ENCODE measurements around the gene TLL2. TPM values are rescaled to one million over a fixed set of nuclear protein-coding genes. Genes with fewer than 3 reads are reported as not detected.

The TLL2 gene
- total RNA-seq, 1 donor from 2014 or later = not detected

- H3K27ac Mint-ChIP-seq (ENCODE audit: unreplicated experiment) = no peak overlapping the region
Measured at GRCh38 chr10:96346295-96346694, 167.4 kb downstream of the TLL2 start.

GRCh38 chr10:96345222-96345621, 168.5 kb downstream of the TLL2 start:
- no peaks in the 10 kb centered on the region for H3K36me3 Mint-ChIP-seq (ENCODE audit: unreplicated experiment)
- no peak overlapping the region for H3K4me3 Mint-ChIP-seq (ENCODE audit: unreplicated experiment)
- TF ChIP-seq, protein P1, sequence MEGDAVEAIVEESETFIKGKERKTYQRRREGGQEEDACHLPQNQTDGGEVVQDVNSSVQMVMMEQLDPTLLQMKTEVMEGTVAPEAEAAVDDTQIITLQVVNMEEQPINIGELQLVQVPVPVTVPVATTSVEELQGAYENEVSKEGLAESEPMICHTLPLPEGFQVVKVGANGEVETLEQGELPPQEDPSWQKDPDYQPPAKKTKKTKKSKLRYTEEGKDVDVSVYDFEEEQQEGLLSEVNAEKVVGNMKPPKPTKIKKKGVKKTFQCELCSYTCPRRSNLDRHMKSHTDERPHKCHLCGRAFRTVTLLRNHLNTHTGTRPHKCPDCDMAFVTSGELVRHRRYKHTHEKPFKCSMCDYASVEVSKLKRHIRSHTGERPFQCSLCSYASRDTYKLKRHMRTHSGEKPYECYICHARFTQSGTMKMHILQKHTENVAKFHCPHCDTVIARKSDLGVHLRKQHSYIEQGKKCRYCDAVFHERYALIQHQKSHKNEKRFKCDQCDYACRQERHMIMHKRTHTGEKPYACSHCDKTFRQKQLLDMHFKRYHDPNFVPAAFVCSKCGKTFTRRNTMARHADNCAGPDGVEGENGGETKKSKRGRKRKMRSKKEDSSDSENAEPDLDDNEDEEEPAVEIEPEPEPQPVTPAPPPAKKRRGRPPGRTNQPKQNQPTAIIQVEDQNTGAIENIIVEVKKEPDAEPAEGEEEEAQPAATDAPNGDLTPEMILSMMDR (IDR thresholded peaks at IDR 0.05) = no peak
- no peaks in the 10 kb centered on the region for H3K4me1 Mint-ChIP-seq (ENCODE audit: unreplicated experiment)
- H3K9me3 Mint-ChIP-seq (ENCODE audit: unreplicated experiment) = peaks cover 8% of the 10 kb centered on the region
- no peak for DNase-seq (ENCODE audit: extremely low spot score, unreplicated experiment)
- H3K27me3 Mint-ChIP-seq (ENCODE audit: unreplicated experiment) = peaks cover 25% of the 10 kb centered on the region
- no peak overlapping the region for H3K27ac Mint-ChIP-seq (ENCODE audit: unreplicated experiment)

More at GRCh38 chr10:96346295-96346694, 167.4 kb downstream of the TLL2 start:
- TF ChIP-seq, protein P1 (IDR thresholded peaks at IDR 0.05) = no peak
- peaks cover 27% of the 10 kb centered on the region for H3K27me3 Mint-ChIP-seq (ENCODE audit: unreplicated experiment)
- no peaks in the 10 kb centered on the region for H3K36me3 Mint-ChIP-seq (ENCODE audit: unreplicated experiment)
- H3K9me3 Mint-ChIP-seq (ENCODE audit: unreplicated experiment) = peaks cover 8% of the 10 kb centered on the region
- no peak overlapping the region for H3K4me3 Mint-ChIP-seq (ENCODE audit: unreplicated experiment)
- H3K4me1 Mint-ChIP-seq (ENCODE audit: unreplicated experiment) = no peaks in the 10 kb centered on the region
- no peak for DNase-seq (ENCODE audit: extremely low spot score, unreplicated experiment)

DNA sequence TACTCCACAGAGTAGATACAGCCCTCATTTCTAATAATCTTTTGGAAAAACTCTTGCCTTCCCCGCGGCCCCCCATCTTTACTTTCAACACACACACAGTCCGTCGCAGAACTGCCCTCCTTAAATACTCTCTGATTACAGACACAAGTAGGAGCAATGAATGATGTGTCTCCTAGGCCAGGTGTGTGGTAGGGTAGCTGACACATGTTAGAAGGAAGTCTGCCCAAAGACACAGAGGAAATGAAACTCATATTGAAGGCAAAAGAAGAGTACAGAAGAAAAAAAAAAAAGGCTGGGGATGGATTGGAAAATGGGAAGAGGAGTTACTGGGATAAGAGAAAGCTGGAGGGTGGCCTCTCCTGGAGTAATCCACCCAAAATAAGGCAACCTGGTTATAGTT, 169.5 kb downstream of the TLL2 start:
- Mint-ChIP-seq H3K9me3 (ENCODE audit: unreplicated experiment) (peaks cover 8% of the 10 kb centered on the region), H3K27me3 (ENCODE audit: unreplicated experiment) (peaks cover 29% of the 10 kb centered on the region), H3K4me3 (ENCODE audit: unreplicated experiment) (no peak overlapping the region), H3K36me3 (ENCODE audit: unreplicated experiment) (no peaks in the 10 kb centered on the region), H3K4me1 (ENCODE audit: unreplicated experiment) (no peaks in the 10 kb centered on the region), H3K27ac (ENCODE audit: unreplicated experiment) (no peak overlapping the region)
- DNase-seq (ENCODE audit: extremely low spot score, unreplicated experiment) = no peak
- TF ChIP-seq, protein P1 (IDR thresholded peaks at IDR 0.05) = no peak

DNA sequence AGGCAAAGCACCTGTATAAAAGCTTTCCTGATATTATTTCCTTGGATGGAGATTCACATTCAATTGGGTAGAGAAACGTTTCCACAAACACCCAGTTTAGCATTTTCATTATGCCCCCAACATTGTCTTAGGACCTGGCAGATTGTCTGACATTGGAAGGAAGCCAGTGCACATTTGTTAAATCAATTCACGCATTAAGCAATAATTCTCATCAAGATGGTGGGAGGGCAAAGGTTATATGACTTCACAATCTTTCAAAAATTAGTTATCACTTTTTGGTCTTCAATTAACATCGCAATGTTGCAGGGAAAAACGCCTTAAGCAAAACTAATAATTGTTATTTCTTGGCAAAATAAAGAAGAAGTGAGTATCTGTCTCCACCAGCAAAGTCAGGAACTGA, 171.3 kb downstream of the TLL2 start:
- Mint-ChIP-seq H3K4me3 (ENCODE audit: unreplicated experiment) (no peak overlapping the region), H3K27ac (ENCODE audit: unreplicated experiment) (no peak overlapping the region), H3K27me3 (ENCODE audit: unreplicated experiment) (peaks cover 33% of the 10 kb centered on the region), H3K36me3 (ENCODE audit: unreplicated experiment) (no peaks in the 10 kb centered on the region), H3K9me3 (ENCODE audit: unreplicated experiment) (peaks cover 8% of the 10 kb centered on the region), H3K4me1 (ENCODE audit: unreplicated experiment) (no peaks in the 10 kb centered on the region)
- TF ChIP-seq, protein P1 (IDR thresholded peaks at IDR 0.05) = no peak
- no peak for DNase-seq (ENCODE audit: extremely low spot score, unreplicated experiment)

GRCh38 chr10:96341219-96342182, 172.2 kb downstream of the TLL2 start:
- peaks cover 7% of the 10 kb centered on the region for H3K9me3 Mint-ChIP-seq (ENCODE audit: unreplicated experiment)
- TF ChIP-seq, protein P1 (IDR thresholded peaks at IDR 0.05) = no peak
- no peak overlapping the region for H3K27ac Mint-ChIP-seq (ENCODE audit: unreplicated experiment)

More at GRCh38 chr10:96341219-96342182, 172.2 kb downstream of the TLL2 start:
- DNase-seq (ENCODE audit: extremely low spot score, unreplicated experiment) = no peak
- no peaks in the 10 kb centered on the region for H3K4me1 Mint-ChIP-seq (ENCODE audit: unreplicated experiment)
- H3K4me3 Mint-ChIP-seq (ENCODE audit: unreplicated experiment) = no peak overlapping the region
- peaks cover 33% of the 10 kb centered on the region for H3K27me3 Mint-ChIP-seq (ENCODE audit: unreplicated experiment)
- H3K36me3 Mint-ChIP-seq (ENCODE audit: unreplicated experiment) = no peaks in the 10 kb centered on the region

Measured in osteocyte (in vitro differentiated cells).